Loucy (cell line): ENCODE results near the gene NSUN2.

Experiments
- H2AFZ ChIP-seq: fragments of 200-600 bp; sonication (generic); 2 replicates; pipeline ENCODE4 v1.6.0; 2016; ENCODE audit warnings: antibody characterized with exemption, mild to moderate bottlenecking, low read length, moderate library complexity
- H3F3A ChIP-seq: fragments of 200-600 bp; 2 replicates; pipeline ENCODE4 v1.6.0; 2016; ENCODE audit warnings: antibody characterized with exemption, low read depth, mild to moderate bottlenecking
- H3K27me3 ChIP-seq: fragments of 200-600 bp; sonication (generic); 2 replicates; pipeline ENCODE4 v1.6.1; 2014; ENCODE audit warnings: low read length, mild to moderate bottlenecking; ENCODE audit not compliant: insufficient read depth, poor library complexity, severe bottlenecking
- H3K36me3 ChIP-seq: fragments of 200-600 bp; sonication (generic); 2 replicates; pipeline ENCODE4 v1.6.1; 2016; ENCODE audit warnings: low read length; ENCODE audit not compliant: insufficient read depth
- H3K4me1 ChIP-seq: fragments of 200-600 bp; sonication (generic); 2 replicates; pipeline ENCODE4 v1.5.1; 2014; ENCODE audit warnings: low read length, mild to moderate bottlenecking; ENCODE audit not compliant: insufficient read depth, poor library complexity, severe bottlenecking
- H3K4me2 ChIP-seq: fragments of 200-600 bp; sonication (generic); 2 replicates; pipeline ENCODE4 v1.6.0; 2014; ENCODE audit warnings: antibody characterized with exemption, low read length, low read depth, mild to moderate bottlenecking; ENCODE audit not compliant: poor library complexity, severe bottlenecking
- H3K4me3 ChIP-seq: fragments of 200-600 bp; sonication (generic); 2 replicates; pipeline ENCODE4 v1.5.1; 2014; ENCODE audit warnings: low read length, mild to moderate bottlenecking, mixed read lengths; ENCODE audit not compliant: poor library complexity, severe bottlenecking
- H3K79me2 ChIP-seq: fragments of 200-600 bp; sonication (generic); 2 replicates; pipeline ENCODE4 v1.6.1; 2014; ENCODE audit warnings: low read length; ENCODE audit not compliant: insufficient read depth
- H3K9ac ChIP-seq: fragments of 200-600 bp; sonication (generic); 2 replicates; pipeline ENCODE4 v1.6.0; 2014; ENCODE audit warnings: mild to moderate bottlenecking, low read depth, low read length, moderate library complexity; ENCODE audit not compliant: poor library complexity, severe bottlenecking
- H3K9me2 ChIP-seq: fragments of 200-600 bp; sonication (generic); replicated peaks from 2 replicates; pipeline ENCODE4 v1.6.1; 2016; ENCODE audit warnings: low read depth, low read length, mixed read lengths
- H3K9me3 ChIP-seq: fragments of 200-600 bp; sonication (generic); 2 replicates; pipeline ENCODE4 v1.6.1; 2014; ENCODE audit warnings: mild to moderate bottlenecking, antibody characterized with exemption, low read length, low read depth; ENCODE audit not compliant: insufficient read depth
- H4K20me1 ChIP-seq: fragments of 200-600 bp; sonication (generic); 2 replicates; pipeline ENCODE4 v1.6.0; 2014; ENCODE audit warnings: antibody characterized with exemption, low read length, mild to moderate bottlenecking; ENCODE audit not compliant: insufficient read depth, poor library complexity, severe bottlenecking
- EZH2phosphoT487 ChIP-seq: fragments of 200-600 bp; IDR thresholded peaks from 2 replicates; pipeline ENCODE4 v1.6.1; 2018; ENCODE audit warnings: antibody characterized with exemption, mild to moderate bottlenecking, moderate library complexity, borderline replicate concordance
- TF ChIP-seq, protein P1 (sequence below): fragments of 200-600 bp; sonication (generic); conservative IDR thresholded peaks from 2 replicates; pipeline ENCODE4 v1.5.1; 2014; ENCODE audit warnings: mild to moderate bottlenecking, antibody characterized with exemption, low read length

The NSUN2 gene

DNA sequence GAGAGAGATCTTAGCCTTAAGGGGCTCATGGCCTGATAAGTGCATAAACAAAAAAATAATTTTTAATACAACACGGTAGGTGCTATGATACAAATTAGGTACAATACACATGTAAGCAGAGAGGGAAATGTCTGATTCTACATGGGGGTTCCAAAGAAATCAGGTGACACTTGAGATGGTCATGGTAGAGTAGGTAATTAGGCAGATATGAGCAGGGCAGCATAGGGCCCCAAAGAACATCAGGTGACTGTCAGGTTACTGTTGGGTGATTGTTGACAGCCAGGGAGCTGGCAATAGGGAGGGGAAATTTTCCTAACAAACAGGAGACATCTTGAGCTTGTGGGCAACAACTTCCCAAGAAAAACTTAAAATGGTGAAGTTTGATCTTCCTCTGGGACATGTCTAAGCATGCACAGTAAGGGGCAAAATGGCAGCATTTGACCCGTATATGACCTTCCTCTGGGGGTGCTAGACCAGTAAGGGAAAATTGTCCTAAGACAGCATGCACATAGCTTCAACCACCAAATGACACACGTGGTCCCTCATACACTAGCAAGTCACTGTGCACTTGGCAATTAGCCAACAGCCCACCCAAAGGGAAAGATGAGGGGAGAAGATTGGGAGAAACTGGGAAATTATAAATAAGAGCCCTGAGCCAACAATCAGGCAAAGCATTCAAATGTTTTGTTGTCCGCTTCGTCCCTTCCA lies 43.1 kb upstream of the NSUN2 start:
- H3K36me3 ChIP-seq: no peaks in the 10 kb centered on the region
- no peak for TF ChIP-seq EZH2phosphoT487
- TF ChIP-seq, protein P1, sequence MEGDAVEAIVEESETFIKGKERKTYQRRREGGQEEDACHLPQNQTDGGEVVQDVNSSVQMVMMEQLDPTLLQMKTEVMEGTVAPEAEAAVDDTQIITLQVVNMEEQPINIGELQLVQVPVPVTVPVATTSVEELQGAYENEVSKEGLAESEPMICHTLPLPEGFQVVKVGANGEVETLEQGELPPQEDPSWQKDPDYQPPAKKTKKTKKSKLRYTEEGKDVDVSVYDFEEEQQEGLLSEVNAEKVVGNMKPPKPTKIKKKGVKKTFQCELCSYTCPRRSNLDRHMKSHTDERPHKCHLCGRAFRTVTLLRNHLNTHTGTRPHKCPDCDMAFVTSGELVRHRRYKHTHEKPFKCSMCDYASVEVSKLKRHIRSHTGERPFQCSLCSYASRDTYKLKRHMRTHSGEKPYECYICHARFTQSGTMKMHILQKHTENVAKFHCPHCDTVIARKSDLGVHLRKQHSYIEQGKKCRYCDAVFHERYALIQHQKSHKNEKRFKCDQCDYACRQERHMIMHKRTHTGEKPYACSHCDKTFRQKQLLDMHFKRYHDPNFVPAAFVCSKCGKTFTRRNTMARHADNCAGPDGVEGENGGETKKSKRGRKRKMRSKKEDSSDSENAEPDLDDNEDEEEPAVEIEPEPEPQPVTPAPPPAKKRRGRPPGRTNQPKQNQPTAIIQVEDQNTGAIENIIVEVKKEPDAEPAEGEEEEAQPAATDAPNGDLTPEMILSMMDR: peak; percentile 24; the same call in 1 of the 2 replicates
- no peaks in the 10 kb centered on the region for H4K20me1 ChIP-seq
- H3F3A ChIP-seq: no peaks in the 10 kb centered on the region
- H3K9ac ChIP-seq: no peak overlapping the region
- H3K9me2 ChIP-seq: no peaks in the 10 kb centered on the region
- H3K27me3 ChIP-seq: no peaks in the 10 kb centered on the region
- H3K79me2 ChIP-seq: no peaks in the 10 kb centered on the region
- H3K4me3 ChIP-seq: no peak overlapping the region
- H3K4me1 ChIP-seq: no peaks in the 10 kb centered on the region
- no peaks in the 10 kb centered on the region; the same call in 1 of the 2 replicates for H3K9me3 ChIP-seq
- H3K4me2 ChIP-seq: no peak overlapping the region
- H2AFZ ChIP-seq: no peak overlapping the region

DNA sequence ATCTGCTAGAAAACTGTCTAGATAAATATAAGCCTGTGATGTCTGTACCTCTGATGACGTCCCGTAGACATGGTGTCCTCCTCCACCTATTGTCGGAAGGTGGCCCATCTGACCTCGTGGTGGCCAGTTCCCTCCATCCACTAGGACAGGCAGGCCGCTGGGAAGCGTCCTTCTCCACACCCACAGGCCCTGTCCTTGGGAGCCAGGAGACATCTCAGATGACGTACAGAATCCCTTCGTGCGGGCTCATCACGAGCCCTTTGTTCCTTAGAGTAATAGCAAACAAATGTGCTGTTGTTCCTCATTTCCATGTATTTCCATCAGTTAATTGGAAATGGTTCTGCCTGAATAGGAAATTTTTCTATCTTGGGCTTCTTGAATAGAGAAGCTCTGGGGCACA lies 42.0 kb upstream of the NSUN2 start:
- no peak overlapping the region for H3K9ac ChIP-seq
- no peak overlapping the region for H2AFZ ChIP-seq
- no peaks in the 10 kb centered on the region for H3K79me2 ChIP-seq
- H3K9me3 ChIP-seq: no peaks in the 10 kb centered on the region
- no peak overlapping the region for H3K4me2 ChIP-seq
- TF ChIP-seq, protein P1: no peak
- no peak for TF ChIP-seq EZH2phosphoT487
- no peaks in the 10 kb centered on the region for H4K20me1 ChIP-seq
- no peaks in the 10 kb centered on the region for H3K27me3 ChIP-seq
- no peak overlapping the region for H3K4me3 ChIP-seq
- H3K4me1 ChIP-seq: no peaks in the 10 kb centered on the region
- H3K9me2 ChIP-seq: no peaks in the 10 kb centered on the region
- H3F3A ChIP-seq: no peaks in the 10 kb centered on the region
- H3K36me3 ChIP-seq: no peaks in the 10 kb centered on the region

DNA sequence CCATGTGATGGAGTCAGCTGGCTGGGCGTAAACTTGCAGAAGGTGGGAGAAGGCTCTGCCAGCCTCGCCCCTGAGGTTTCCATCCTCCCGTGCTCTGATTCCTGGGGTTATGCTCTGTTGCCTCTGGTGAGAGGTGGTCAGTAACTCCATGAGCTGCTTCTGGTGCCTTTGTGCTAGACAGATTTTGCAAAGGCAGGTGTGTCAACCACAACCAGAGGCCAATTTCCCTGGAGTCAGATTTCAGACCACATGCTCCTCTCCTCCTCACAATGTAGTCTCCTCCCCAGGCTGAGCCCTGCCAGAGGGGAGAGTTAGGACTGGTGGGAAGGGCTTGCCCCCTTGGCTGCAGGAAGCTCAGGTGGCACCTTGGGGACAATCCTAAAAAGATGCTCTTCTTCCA lies 41.6 kb upstream of the NSUN2 start:
- TF ChIP-seq EZH2phosphoT487: no peak
- TF ChIP-seq, protein P1: no peak
- no peaks in the 10 kb centered on the region for H3K27me3 ChIP-seq
- no peaks in the 10 kb centered on the region for H3F3A ChIP-seq
- H3K9me3 ChIP-seq: no peaks in the 10 kb centered on the region
- H3K36me3 ChIP-seq: no peaks in the 10 kb centered on the region
- no peaks in the 10 kb centered on the region for H4K20me1 ChIP-seq
- no peak overlapping the region for H2AFZ ChIP-seq
- no peak overlapping the region for H3K4me3 ChIP-seq
- H3K4me1 ChIP-seq: no peaks in the 10 kb centered on the region
- no peaks in the 10 kb centered on the region for H3K79me2 ChIP-seq
- H3K9me2 ChIP-seq: no peaks in the 10 kb centered on the region
- H3K4me2 ChIP-seq: no peak overlapping the region
- no peak overlapping the region for H3K9ac ChIP-seq
